K562 (cell line): Measurements from ENCODE around the gene WDR20. TPM values are rescaled to one million over a fixed set of nuclear protein-coding genes. Genes with fewer than 3 reads are reported as not detected.
A peak's percentile ranks its signal among the peaks of the same experiment; 100 is the strongest.

Source experiments
- ATF6 ChIP-seq: sonication (generic); formaldehyde crosslinking; IDR thresholded peaks from 2 replicates; pipeline ENCODE4 v1.4.0; 2020; ENCODE audit warnings: mild to moderate bottlenecking, missing genetic modification reagents
- DMBX1 ChIP-seq: fragments of 250-450 bp; sonication (Bioruptor Pico); IDR thresholded peaks from 2 replicates; pipeline ENCODE4 v1.8.0; 2022; ENCODE audit warnings: inconsistent platforms, mild to moderate bottlenecking, moderate library complexity, borderline replicate concordance
- FOXP4 ChIP-seq: sonication (generic); formaldehyde crosslinking; IDR thresholded peaks from 2 replicates; pipeline ENCODE4 v1.8.0; 2022; ENCODE audit warnings: mild to moderate bottlenecking, missing genetic modification reagents, borderline replicate concordance
- GATAD2B ChIP-seq: fragments of 450-650 bp; IDR thresholded peaks from 2 replicates; pipeline ENCODE4 v1.6.1; 2017; ENCODE audit warnings: mild to moderate bottlenecking, borderline replicate concordance
- MCM2 ChIP-seq: fragments of 450-650 bp; IDR thresholded peaks from 2 replicates; pipeline ENCODE4 v1.6.1; 2017; ENCODE audit warnings: low read depth, mild to moderate bottlenecking
- NCOA2 ChIP-seq, 2 experiments: fragments of 450-650 bp; IDR thresholded peaks; 2 replicates each; pipeline ENCODE4 v1.6.1; 2018; ENCODE audit warnings: mild to moderate bottlenecking in 2 of 2, moderate library complexity in 1 of 2; ENCODE audit not compliant: partially characterized antibody in 2 of 2
- NFIC ChIP-seq: fragments of 450-650 bp; IDR thresholded peaks from 2 replicates; pipeline ENCODE4 v1.6.1; 2017; ENCODE audit warnings: mild to moderate bottlenecking, inconsistent platforms
- NFIX ChIP-seq: fragments of 250-450 bp; sonication (Bioruptor Pico); IDR thresholded peaks from 2 replicates; pipeline ENCODE4 v1.4.0; 2020; ENCODE audit warnings: low read depth, mild to moderate bottlenecking, moderate library complexity
- NRF1 ChIP-seq, 2 experiments: fragments of 450-650 bp; IDR thresholded peaks in 1 of 2; conservative IDR thresholded peaks in 1 of 2; 2 replicates each; pipeline ENCODE4 v1.6.1; 2014; ENCODE audit warnings: mild to moderate bottlenecking in 2 of 2
- SIN3B ChIP-seq: fragments of 450-650 bp; IDR thresholded peaks from 2 replicates; pipeline ENCODE4 v1.6.1; 2017; ENCODE audit warnings: low read depth, mild to moderate bottlenecking, moderate library complexity
- SMARCB1 ChIP-seq: IDR thresholded peaks from 2 replicates; pipeline ENCODE4 v1.6.1; 2011; ENCODE audit warnings: improper control_type of control experiment, low read depth; ENCODE audit not compliant: insufficient read length
- SRF ChIP-seq, 2 experiments: fragments of 250-450, 450-650 bp in 1 of 2; sonication (Bioruptor Pico) in 1 of 2; sonication (generic) in 1 of 2; formaldehyde crosslinking; IDR thresholded peaks; 2 replicates each; pipeline versions ENCODE4 v1.5.0 to v1.5.1; 2020 to 2022; ENCODE audit warnings: mild to moderate bottlenecking in 1 of 2, missing genetic modification reagents in 1 of 2
- TCF3 ChIP-seq: sonication (generic); formaldehyde crosslinking; IDR thresholded peaks from 2 replicates; pipeline ENCODE4 v1.4.0; 2020; ENCODE audit warnings: mild to moderate bottlenecking, missing genetic modification reagents
- ZFP30 ChIP-seq: fragments of 250-450 bp; sonication (Bioruptor Pico); IDR thresholded peaks from 2 replicates; pipeline ENCODE4 v1.8.0; 2022; ENCODE audit warnings: moderate library complexity, mild to moderate bottlenecking, inconsistent platforms, borderline replicate concordance
- ZNF212 ChIP-seq: fragments of 450-650 bp; formaldehyde crosslinking; IDR thresholded peaks from 2 replicates; pipeline ENCODE4 v1.4.0; 2020; ENCODE audit warnings: mild to moderate bottlenecking
- ZNF232 ChIP-seq: sonication (generic); formaldehyde crosslinking; IDR thresholded peaks from 2 replicates; pipeline ENCODE4 v1.8.0; 2022; ENCODE audit warnings: mild to moderate bottlenecking, missing genetic modification reagents
- polyA plus RNA-seq, 8 experiments: library from polyadenylated mRNA; depleted of rRNA in 4 of 8; stranded (reverse) in 5 of 8; unstranded in 3 of 8; fragments of >200 nt; fragmentation: Nextera tagmentation in 2 of 8; fragmentation: Illumina TruSeq in 1 of 8; extraction: Ambion mirVana in 2 of 8; extraction: Trizol in 1 of 8; gene quantifications; 2 replicates each; pipeline versions ENCODE4 v1.2.1 to v1.2.3, GENCODE V29; 2011 to 2014; ENCODE audit warnings: inconsistent platforms in 1 of 8, missing spikeins in 1 of 8
- total RNA-seq, 7 experiments: library from RNA; depleted of rRNA in 6 of 7; stranded (reverse); fragments of >200 nt in 6 of 7; fragmentation: Illumina TruSeq in 2 of 7; extraction: Trizol in 2 of 7; gene quantifications; 2 replicates each; pipeline versions ENCODE4 v1.2.1 to v1.2.3, GENCODE V29; 2011 to 2021; ENCODE audit warnings: low replicate concordance in 1 of 7
- TF ChIP-seq, protein P1 (sequence below): fragments of 450-650 bp; formaldehyde crosslinking; IDR thresholded peaks from 2 replicates; pipeline ENCODE4 v1.4.0; 2020; ENCODE audit warnings: mild to moderate bottlenecking, moderate library complexity
- TF ChIP-seq, protein P2 (sequence below): sonication (generic); formaldehyde crosslinking; IDR thresholded peaks from 2 replicates; pipeline ENCODE4 v1.8.0; 2022; ENCODE audit warnings: mild to moderate bottlenecking, missing genetic modification reagents
- TF ChIP-seq, protein P3 (sequence below): fragments of 200-800 bp; sonication (Bioruptor generic); IDR thresholded peaks from 2 replicates; pipeline ENCODE4 v1.6.1; 2017; ENCODE audit warnings: missing genetic modification characterization, missing compliant biosample characterization

WDR20 gene
- total and polyA plus RNA-seq, 9 of the 15 experiments (the other 6 are each of a cell fraction or from before 2014, with no cell fraction given), result 7.0 to 15.3 (median 11.8) TPM

DNA sequence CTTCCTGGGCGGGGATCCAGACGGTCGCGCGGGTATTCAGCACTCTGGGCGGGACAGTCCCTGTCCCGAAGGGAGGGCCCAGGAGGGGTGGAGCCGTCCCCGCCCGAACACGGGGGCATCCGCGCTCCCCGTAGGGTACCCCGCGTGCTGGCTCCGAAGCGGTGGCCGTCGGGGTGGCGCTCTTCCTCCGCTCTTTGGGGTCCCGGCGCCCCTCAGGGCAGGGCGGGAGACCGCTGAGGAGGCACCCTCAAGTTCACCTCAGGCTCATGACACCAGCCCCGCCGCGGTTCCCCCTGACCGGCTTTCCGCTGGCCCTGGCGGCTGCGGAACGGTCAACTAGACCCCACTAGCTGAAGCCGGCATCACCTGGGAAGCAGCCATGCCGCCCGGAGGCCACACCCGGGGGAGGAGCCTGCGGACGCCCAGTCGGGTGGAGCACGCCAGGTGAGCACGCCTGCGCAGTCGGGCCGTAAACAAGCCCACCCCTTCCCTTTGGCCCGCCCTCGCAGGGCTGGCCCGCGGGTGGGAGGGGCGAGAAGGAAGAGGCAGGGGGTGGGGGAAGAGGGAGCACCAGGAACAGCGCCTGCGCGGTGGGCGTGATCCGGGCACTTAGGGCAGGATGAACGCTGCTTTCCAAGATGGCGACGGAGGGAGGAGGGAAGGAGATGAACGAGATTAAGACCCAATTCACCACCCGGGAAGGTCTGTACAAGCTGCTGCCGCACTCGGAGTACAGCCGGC, at the start of gene WDR20 (continued):
- no peak for TF ChIP-seq SMARCB1
- no peak for TF ChIP-seq NFIX (CRISPR knock-in tag)
- no peak for TF ChIP-seq ZNF232 (CRISPR knock-in tag)
- peak; percentile 92 to 93 for TF ChIP-seq NRF1 (conservative IDR thresholded peaks at IDR 0.05 in 1 of 2, IDR thresholded peaks at IDR 0.05 in 1 of 2)
- TF ChIP-seq TCF3 (CRISPR knock-in tag), result no peak
- no peak; a peak in 1 of 4 replicates for TF ChIP-seq SRF (CRISPR knock-in tag; IDR thresholded peaks at IDR 0.05)
- TF ChIP-seq NFIC, result peak; percentile 47
- no peak for TF ChIP-seq GATAD2B
- TF ChIP-seq, protein P1, sequence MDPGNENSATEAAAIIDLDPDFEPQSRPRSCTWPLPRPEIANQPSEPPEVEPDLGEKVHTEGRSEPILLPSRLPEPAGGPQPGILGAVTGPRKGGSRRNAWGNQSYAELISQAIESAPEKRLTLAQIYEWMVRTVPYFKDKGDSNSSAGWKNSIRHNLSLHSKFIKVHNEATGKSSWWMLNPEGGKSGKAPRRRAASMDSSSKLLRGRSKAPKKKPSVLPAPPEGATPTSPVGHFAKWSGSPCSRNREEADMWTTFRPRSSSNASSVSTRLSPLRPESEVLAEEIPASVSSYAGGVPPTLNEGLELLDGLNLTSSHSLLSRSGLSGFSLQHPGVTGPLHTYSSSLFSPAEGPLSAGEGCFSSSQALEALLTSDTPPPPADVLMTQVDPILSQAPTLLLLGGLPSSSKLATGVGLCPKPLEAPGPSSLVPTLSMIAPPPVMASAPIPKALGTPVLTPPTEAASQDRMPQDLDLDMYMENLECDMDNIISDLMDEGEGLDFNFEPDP (CRISPR knock-in tag), result no peak
- TF ChIP-seq NCOA2 (IDR thresholded peaks at IDR 0.05; ENCODE audit: partially characterized antibody in 2 of 2), result no peak
- TF ChIP-seq, protein P2, sequence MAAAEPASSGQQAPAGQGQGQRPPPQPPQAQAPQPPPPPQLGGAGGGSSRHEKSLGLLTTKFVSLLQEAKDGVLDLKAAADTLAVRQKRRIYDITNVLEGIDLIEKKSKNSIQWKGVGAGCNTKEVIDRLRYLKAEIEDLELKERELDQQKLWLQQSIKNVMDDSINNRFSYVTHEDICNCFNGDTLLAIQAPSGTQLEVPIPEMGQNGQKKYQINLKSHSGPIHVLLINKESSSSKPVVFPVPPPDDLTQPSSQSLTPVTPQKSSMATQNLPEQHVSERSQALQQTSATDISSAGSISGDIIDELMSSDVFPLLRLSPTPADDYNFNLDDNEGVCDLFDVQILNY (CRISPR knock-in tag), result no peak
- no peak for TF ChIP-seq ATF6 (CRISPR knock-in tag)
- TF ChIP-seq FOXP4 (CRISPR knock-in tag), result peak; percentile 43; the same call in 1 of the 2 replicates
- 0 out of 2 replicates have a peak, but pooled peaks have one; percentile 17 for TF ChIP-seq SIN3B
- TF ChIP-seq DMBX1 (CRISPR knock-in tag), result no peak
- TF ChIP-seq, protein P3, sequence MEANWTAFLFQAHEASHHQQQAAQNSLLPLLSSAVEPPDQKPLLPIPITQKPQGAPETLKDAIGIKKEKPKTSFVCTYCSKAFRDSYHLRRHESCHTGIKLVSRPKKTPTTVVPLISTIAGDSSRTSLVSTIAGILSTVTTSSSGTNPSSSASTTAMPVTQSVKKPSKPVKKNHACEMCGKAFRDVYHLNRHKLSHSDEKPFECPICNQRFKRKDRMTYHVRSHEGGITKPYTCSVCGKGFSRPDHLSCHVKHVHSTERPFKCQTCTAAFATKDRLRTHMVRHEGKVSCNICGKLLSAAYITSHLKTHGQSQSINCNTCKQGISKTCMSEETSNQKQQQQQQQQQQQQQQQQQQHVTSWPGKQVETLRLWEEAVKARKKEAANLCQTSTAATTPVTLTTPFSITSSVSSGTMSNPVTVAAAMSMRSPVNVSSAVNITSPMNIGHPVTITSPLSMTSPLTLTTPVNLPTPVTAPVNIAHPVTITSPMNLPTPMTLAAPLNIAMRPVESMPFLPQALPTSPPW, result peak; percentile 68
- no peak for TF ChIP-seq ZNF212 (CRISPR knock-in tag)
- no peak for TF ChIP-seq MCM2
- TF ChIP-seq ZFP30 (CRISPR knock-in tag), result no peak
